ENCODE results near the gene WIPF1.

WIPF1 gene

DNA sequence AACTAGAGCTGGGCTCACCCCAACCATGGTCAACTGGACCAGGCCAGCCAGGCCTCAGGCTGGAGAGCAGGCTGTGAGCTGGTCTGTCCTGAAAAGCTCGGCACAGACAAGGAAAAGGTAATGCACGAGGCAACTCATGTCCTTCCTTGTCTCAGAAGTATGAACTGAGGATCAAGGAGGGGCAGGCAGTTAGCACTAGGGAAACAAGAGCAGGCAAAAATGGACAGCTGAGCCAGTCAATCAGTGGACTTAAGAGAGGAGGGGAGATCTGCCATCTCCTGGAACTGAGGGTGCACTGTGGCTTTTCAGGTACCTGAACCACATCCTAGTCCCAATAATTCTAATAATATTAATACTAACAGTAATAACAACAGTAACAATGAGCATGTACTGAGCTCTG is 20.6 kb upstream of the WIPF1 start:
- no peak for DNase-seq

DNA sequence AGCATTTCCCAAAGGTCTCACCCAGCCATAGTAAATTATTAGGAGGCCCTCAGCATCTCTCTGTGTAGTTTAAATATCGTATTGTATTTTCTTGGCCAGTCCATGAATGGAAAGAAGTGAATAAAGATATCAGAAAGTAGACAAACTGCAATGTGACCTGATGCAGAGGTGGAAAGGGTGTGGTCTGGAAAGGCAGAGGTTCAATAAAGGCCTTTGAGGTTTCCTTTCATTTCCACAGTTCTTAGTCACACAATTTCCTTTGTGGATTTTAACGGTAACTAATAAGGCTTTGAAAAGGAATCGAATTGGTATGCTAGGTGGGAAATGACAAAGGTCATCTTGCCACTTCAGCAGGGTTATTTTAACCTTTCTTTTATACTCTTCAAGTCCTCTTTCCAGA is 20.1 kb upstream of the WIPF1 start:
- DNase-seq: no peak

DNA sequence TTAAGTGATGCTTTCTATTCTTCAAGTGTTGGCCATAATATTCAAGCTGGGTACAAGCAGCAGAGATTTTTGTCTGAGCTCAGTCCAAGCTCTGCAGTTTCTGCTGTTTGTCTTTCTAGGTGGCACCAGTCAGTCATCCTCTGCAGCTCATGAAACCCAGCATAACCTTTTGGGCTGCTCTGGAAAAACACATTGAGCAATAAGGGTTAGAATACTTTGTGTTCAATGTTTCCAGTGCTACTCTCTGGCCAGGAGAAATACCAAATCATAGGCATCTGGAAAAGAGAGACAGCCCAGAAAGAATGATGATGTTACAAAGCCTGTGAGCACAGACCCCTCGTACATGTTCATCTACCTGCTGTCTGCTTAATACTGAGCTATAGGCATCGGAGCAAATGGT is 19.5 kb upstream of the WIPF1 start:
- DNase-seq: no peak

DNA sequence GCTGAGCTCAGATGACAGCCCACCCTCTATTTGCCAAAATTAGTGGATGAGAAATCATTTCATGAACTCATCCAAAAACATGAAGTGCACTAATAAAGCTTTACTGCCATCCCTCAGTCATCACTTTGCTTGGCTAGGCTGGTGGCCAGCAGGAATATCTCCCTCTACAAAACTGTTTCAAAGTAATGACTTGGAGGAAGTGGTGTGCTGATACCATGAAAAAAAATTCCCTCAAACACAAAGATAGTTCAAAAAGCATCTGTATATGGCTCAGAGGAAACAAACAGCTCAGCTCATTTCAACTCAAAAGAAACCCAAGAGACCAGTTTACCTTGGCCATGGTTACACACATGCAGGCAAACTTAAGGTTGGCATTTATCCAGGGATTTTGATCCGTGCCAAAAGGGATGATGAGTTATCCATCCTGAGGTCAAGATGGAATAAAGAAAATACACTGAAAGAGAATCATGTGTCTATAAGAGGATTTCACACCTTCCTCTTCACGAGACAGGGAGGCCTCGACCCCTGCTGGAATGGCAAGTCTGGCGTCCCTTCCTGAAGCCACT is 18.4 kb upstream of the WIPF1 start:
- DNase-seq: no peak

DNA sequence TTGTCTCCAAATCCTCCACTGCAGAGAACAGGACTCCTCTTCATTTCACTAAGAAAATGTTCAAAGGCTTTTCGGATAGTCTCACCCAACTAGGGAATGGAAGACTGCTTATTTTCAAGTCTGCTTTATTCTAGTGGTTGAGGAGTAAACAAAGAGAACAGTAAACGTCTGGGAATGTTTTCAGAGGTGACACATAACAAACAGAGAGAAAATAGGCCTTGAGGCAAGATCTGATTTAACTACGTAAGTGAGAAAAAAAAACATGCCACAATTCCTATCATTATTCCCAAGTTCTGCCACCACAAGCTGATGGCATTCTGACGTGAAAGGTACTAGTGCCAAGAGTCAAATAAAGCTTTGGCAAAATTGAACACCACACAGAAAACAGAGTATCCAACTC is 16.7 kb upstream of the WIPF1 start:
- no peak for DNase-seq

DNA sequence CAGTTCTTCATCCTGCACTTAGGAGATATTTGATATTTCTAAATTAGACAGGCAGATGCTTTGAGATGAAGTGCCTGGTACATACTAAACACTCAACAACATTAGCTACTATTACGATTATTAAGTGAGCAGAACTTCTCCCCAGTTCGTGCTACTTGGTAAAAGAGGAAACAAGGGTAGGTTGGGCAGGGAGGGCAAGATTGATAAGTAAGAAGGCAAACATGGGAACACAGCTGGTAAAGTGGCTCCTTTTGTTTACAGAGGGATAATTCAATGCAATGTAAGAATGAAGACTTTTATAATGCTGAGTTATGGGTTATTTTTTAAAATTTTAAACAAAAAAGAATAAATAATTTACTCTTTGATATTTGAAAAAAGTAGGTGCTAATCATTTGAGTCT is 15.9 kb upstream of the WIPF1 start:
- no peak for DNase-seq

DNA sequence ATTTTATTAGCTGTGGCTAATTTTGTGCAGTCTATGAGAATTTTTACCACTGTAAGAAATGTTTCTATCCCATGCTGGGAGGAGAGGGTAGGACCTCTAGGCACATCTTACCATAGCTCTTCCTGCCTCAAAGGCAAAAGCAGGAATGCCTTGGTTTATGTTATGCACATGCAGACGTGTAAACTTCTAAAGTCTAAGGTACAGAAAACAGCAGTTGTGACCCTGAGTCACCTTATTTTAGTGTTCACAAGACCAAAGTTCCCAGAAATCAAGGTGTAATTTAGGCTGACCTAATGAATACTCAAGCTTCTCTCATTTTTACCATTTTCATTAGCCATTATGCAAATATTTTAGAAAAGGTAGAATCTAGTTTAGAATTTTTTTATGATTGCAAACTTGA is 15.4 kb upstream of the WIPF1 start:
- no peak for DNase-seq

DNA sequence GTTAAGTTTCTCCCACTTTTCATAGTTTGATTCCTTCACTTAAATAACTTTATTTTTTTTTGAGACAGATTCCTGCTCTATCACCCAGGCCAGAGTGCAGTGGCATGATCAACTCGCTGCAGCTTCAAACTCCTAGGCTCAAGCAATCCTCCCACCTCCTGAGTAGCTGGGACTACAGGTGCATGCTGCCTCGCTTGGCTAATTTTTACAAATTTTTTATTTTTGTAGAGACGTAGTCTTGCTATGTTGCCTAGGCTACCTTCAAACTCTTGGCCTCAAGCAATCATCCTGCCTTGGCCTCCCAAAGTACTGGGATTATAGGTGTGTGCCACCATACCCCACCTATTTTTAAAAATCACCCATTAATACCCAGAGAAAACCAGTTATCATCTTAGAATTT is 14.2 kb upstream of the WIPF1 start:
- no peak for DNase-seq

DNA sequence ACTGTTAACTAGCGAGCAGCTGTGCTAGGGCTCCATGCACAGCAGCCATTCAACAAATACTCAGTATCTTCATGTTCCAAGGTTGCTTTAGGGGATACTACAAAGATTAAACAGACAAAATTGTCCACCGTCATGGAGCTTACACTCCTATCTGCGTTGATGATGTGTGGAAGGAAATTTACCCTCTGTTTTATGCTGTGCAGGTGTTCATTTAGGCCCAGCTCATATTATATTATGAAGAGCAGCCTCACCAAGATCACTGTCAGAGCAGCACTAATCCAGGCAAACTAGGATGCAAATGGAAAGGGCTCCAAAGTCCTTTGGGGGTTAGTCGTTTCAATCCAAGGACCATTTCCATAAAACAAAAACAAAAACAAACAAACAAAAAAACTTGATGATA is 13.4 kb upstream of the WIPF1 start:
- DNase-seq: no peak

DNA sequence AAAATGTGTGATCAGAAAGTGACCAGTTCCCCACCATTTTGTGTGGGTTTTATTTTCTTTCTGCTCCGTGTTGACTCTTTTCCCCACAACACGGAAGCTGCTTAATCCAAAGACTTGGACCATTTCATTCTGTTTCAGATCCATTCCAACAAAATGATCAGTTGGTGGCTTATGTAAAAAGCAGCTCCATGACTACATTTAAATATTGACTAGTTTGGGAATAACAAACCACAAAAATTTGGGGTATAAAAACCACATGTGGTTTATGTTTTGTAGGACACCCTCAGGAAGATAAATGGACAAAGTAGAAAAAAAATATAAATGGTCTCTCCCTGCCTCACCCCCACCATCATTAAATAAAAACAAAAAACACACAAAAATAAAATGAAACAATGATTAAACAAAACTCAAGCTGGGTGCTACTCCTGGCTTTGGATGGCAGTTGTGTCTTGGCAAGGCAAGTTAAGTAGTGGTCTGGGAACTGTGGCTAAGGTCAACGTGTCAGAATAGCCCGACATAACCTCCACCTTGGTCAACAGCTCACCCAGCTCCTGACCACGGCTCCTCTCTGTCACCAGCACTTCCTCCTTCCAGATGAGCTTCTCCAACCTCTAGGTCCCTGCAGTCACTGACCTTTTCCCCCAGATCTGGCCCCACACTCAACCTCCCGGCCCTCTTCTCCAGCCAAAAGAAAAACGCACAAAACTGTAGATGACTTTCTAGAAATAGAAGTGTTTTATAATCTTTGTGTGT is 12.8 kb upstream of the WIPF1 start:
- no peak for DNase-seq

DNA sequence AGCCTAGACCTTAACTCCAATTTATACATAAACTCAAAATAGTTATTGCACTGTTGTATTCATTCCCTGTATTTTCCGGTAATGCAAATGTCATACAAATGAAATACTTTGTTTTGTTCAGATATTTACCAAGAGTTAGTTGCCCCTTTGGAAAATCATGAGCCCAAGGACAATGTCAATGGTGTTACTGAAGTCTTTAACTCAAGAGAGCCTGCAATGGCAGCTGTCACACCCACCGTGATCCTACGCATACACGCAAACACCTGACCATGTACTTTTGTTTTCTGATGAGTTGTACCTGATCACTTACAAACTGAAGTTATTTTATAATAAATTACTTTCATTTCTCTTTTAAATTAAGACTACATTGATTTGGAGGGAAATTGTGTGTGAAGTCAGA is 11.7 kb upstream of the WIPF1 start:
- DNase-seq: no peak

DNA sequence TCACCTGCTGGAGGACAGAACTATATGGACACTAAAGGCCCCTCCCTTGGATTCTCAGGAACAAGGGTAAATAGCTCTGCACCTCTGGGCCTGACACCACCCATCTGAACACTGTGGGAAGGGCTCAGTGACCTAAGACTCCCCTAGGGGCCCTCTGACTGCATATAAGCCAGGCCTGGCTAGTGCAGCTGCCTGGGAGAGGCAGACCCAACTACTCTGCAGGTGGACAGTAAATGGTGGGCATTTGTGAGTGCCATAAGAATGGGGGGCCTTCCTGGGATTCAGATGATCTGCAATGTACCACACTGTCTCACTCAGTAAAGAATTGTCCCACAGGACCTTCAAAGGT is 11.2 kb upstream of the WIPF1 start:
- DNase-seq: no peak

DNA sequence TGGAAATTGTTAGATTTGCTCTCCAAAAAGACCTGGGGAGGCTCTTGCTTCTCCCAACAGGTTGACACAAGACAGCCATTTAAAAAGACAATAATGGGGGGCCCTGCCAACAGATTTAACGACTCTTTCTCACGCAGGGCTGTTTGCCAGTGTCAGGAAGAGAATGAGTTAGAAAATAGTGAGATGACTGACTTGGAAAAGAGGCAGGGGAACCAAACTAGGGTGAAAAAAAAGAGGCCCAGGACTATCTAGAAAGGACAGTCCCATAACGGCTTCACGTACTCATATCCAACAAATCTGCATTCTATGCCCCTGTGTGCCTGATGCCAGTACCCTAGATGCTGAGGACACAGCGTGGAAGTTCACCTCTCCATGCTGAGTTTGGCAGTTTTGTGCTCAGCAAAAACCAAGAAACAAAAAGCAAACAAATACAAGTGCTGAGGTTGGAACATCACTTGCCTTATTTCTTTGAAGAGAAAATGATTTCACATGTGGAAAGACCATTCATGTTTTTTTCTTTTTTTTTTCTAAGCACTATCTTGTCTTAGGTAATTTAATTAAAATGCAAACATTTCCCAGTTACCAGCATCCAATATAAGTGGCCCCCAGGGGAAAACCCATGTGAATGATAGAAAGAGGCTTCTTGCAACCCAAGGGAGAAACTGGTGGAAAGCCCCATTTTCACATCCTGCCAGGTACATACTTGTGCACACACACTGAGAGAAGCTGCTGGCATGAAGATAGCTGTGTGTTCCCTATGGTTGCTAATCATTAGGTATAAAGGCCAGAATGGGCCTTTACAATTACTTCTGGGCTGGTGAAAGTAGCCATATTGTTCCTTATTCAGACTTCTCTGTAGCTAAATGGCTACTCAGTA is 10.6 kb upstream of the WIPF1 start:
- no peak for DNase-seq

DNA sequence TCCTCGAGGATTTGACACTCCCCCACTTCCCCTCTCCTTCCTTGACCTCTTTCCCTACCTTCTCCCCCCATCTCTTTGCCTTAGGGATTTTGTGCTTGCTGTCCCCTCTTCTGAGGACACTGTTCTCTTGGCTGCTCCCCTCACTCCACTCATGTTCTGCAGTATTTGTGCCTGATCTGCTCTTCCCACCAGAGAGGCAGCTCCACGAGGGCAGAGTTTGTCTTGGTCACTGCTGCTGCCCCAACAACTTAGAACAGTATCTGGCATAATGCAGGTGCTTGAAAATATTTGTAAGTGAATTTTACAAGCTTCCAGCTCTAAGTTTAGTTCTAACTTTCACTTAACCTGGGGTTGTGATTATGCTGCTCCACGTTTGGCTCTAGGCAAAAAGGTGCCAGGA is 10.0 kb upstream of the WIPF1 start:
- no peak for DNase-seq

DNA sequence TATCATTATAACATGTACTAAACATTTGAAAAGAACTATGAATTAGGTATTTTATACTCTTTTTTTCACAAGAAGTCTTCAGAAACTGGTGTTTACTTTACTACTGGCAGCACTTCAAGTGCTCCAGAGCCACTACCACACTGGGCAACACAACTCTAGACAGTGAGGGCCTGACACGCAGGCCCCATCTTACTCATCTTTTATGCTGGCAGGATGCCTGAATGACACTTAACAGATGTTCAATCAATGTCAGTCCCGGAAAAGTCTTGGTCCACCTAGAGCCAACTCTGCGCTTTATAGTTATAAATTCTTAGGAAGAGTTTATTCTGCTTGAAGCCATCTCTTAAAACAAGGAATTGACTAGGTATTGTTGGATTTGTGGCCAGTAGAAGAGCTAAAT is 8.7 kb upstream of the WIPF1 start:
- DNase-seq: no peak

DNA sequence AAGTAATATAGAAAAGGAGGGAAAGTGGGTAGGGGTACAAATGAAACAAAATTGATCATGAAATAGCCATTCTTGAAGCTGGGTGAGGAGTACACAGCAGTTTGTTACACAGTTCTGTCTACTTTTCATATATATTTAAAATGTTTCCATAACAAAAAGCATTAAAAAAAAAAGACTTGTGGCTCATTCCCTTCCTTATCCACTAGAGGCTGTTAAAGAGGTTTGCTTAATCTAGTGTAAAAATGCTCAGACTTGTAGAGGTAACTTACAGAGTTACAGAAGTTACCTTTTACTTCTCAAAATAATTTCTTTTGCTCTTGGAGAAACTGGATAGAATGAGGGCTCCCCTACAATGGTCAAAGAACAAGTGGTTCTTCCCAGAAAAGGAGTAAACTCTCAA is 8.1 kb upstream of the WIPF1 start:
- DNase-seq: no peak

DNA sequence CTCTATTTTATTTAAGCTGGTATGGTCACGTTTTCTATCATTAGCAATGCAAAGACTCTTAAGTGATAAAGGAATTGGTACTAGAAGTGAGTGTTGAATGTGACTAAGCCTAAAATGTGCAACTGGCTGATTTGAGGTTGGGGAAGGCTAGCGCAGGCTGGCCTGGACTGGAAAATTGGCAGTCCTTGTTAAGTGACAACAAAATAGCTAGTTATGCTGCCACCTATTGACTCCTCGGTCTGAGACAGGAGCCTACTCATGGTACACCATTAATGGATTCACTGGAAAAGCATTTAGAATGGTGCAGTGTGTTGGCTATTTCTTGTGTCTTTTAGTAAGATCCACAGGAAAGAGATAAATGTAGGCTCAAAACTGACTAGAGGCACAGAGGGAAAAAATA is 5.7 kb upstream of the WIPF1 start:
- no peak for DNase-seq

DNA sequence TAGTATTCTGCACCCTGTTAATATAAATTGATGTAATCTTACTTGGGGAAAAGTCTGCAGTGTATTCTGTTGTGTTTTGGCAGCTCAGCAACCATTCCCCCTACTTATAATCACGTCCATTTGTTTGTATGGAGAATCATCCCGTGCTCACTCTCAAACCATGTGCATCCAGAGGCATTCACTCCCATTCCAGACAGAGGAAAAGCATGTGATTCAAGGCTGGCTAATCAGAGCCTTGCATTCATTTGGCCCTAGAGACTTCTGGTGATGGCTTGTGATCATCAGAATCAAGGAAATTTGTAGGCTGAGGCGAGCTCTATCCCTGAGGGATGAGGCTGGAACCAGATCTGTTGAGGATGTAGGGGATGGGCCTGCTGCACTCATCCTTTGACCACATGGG is 5.1 kb upstream of the WIPF1 start:
- DNase-seq: no peak

DNA sequence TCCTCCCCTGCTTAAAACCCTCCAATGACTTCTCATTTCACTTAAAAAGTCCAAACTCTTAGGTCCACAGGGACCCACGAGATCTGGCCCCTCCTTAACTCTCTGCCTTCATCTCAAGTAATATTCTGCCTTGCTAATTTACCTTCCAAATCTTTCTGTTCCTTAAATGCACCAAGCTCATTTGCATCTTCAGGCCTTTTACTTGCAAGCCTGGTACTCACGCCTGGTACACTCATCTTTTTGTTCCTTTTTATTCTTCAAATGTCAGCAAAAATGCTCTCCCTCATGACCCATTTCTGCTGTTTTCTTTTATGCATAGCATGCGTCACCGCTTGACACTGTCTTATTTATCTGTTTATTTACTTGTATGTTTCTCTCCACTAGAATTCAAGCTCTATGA is 2.7 kb upstream of the WIPF1 start:
- no peak for DNase-seq

DNA sequence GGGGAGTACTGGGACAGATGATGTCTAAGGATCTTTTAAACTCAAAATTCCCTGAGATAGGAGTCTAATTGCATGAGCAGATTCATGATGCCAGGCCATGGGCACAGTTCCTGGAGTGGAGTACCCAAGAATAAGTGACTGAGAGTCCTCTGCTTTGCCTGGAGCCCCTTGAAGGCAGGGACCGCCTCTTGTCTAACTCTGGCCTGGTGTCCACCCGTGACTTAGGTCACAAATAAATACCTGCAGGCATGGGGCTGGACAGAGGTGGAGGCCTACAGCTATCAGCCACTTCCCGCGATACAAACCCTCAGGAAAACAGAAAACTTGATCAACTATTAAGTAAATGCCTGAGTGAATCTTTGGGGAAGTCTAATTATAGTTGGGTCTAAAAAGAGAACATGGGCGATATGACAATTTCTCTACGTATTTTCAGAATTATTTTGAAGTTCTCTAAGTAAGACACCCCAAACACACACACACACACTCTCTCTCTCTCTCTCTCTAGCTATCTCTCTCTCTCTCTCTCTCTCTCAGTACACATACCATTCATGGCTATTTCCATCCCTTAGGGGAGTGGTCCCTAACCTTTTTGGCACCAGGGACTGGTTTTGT is 1.8 kb upstream of the WIPF1 start:
- no peak for DNase-seq

DNA sequence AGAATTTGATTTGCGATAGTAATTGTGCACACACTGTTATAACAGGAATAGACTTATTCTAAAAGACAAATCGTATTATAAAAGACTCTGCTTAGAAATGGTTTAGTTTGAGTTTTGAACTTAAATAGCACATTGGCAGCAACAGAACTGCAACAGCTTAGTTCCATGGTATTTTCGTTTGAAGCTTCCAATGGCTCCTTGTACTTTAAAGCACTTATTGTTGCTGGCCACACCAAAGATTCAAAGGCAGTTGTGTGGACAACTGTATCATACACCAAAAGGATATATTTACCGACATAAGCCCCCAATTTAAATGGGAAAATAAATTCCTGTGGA is 627 bp downstream of the WIPF1 start:
- DNase-seq: no peak

DNA sequence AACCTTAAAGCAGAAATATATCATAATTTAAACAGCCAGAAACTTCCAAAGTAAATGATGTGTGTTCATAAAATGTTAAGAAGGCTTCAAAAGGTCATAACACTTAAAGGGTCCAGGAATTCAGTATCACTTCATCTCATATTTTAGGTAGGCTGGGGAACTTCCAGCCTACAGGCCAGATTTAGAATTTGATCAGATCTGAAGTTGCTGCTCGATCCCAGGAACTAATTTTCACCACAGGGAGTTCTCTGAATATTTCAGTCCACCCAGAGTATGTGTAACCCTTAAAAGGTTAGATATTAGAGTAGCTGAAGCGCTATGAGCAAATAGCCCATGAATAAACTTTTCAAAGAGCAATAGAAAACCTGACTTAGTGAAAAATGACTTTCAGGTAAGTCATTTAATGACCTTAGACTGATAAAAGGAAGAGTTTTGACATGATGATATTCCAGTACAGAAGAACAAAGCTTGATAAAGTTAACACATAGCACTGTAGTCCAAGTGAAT is 1.7 kb downstream of the WIPF1 start:
- DNase-seq: no peak

DNA sequence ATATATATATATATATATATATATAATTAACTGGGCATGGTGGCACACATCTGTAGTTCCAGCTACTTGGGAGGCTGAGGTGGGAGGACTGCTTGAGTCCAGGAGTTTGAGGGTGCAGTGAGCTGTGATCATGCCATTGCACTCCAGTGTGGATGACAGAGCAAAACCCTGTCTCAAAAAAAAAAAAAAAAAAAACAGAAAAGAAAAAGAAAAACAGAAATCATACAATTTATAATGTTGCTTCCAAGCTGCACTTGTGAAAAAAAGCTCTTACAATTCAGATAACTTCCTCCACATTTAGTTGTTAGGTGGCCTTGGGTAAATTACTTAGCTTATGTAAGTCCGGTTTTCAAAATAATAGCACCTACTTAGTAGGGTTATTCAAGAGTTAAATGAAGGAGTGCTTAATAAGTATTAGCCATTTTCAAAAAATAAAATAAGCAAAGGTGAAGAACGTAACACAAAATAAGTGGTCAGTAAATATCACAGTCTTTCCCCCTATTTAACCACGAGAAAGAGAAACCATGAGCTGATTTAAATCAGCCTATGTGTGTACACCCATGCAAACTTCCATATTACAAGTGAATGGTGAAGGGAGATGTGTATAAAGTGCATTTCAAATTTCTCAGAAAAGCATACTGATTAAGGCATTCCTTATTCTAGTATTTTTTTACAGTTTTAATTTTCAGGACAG is 2.3 kb downstream of the WIPF1 start:
- DNase-seq: no peak
